Stimulated activated naive CD8-positive, alpha-beta T cell treated with anti-CD3 and anti-CD28 coated beads, Interleukin-15, Interleukin-2, amounts not matched to agents 100 ng/mL and 50 ng/mL, for 24 hours (primary cell): ENCODE data around the gene GPR142.
"Not testable (repeated sequence)": the region's sequence is repeated elsewhere in the genome, so short reads cannot be mapped to it uniquely, and the experiment has no call there.

Experiments
- H3K27ac Mint-ChIP-seq: one replicate; pipeline ENCODE4 v1.8.0; 2021; ENCODE audit warnings: mild to moderate bottlenecking, mixed read lengths
- H3K27me3 Mint-ChIP-seq: one replicate; pipeline ENCODE4 v1.8.0; 2021; ENCODE audit warnings: mixed read lengths
- H3K36me3 Mint-ChIP-seq: one replicate; pipeline ENCODE4 v1.8.0; 2021; ENCODE audit warnings: low read depth, mixed read lengths
- H3K4me1 Mint-ChIP-seq: one replicate; pipeline ENCODE4 v1.8.0; 2021; ENCODE audit warnings: low read depth, mixed read lengths
- H3K4me3 Mint-ChIP-seq: one replicate; pipeline ENCODE4 v1.8.0; 2021; ENCODE audit warnings: mild to moderate bottlenecking, mixed read lengths
- H3K9me3 Mint-ChIP-seq: one replicate; pipeline ENCODE4 v1.8.0; 2021; ENCODE audit warnings: mixed read lengths

Gene GPR142

DNA sequence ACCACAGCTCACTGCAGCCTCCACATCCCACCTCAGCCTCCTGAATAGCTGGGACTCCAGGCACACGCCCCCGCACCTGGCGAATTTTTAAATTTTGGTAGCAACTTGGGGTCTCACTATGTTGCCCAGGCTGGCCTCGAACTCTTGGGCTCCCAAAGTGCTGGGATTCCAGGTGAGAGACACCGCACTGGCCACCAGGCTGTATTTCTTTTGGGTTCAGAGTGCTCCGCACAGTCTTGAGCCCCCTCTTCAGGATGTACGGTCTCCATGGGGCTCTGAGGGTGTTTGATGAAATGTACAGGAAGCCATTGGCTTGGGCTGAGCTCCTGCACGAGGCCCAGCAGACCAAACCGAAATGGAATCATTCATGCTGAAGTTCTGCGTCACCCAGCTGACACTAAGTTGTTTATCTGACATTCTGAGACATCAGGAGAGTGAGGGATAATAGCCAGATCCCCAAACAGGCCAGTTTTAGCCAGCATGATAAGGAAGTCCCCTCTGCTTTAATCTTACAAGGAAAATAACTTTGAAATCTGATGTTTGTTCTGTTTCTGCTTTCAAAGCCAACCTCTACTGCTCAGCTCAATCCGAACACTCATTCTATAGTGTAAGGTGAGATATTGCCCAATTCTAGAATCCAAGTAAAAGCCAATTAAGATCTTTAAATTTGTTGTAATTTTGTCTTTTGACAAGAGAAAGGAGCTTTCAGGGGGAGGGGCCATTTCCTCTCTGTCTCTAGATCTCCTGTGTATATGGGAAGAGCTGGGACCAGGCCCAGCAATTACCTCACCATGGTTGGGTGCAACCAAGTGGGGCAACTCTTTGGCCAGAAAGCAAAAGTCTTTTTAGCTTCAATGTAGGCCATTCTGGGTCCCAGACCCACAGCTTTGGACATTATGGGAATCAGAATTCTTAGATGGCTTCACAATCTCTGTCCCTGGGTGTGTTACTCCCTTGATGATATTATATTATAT, 23.7 kb downstream of the GPR142 start:
- H3K4me1 Mint-ChIP-seq, result no peaks in the 10 kb centered on the region
- H3K27ac Mint-ChIP-seq, result no peak overlapping the region
- H3K36me3 Mint-ChIP-seq, result no peaks in the 10 kb centered on the region
- no peaks in the 10 kb centered on the region for H3K9me3 Mint-ChIP-seq
- no peaks in the 10 kb centered on the region for H3K27me3 Mint-ChIP-seq
- no peak overlapping the region for H3K4me3 Mint-ChIP-seq

DNA sequence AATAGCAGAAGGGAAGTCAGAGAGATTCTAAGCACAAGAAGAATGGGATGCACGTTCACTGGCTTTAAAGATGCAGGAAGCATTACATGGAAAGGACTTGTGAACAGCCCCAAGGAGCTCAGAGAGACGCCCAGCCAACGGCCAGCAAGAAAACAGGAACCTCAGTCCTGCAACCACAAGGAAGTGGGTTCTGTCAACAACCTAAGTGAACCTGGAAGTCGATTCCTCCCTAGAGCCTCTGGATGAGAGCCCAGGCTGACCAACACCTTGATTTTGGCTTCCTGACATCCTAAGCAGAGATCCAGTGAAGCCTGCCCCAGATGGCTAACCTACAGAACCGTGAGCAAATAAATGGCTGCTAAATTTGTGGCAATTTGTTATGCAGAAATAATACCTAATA, 24.5 kb downstream of the GPR142 start:
- no peaks in the 10 kb centered on the region for H3K4me1 Mint-ChIP-seq
- no peak overlapping the region for H3K4me3 Mint-ChIP-seq
- no peaks in the 10 kb centered on the region for H3K27me3 Mint-ChIP-seq
- H3K9me3 Mint-ChIP-seq, result no peaks in the 10 kb centered on the region
- no peaks in the 10 kb centered on the region for H3K36me3 Mint-ChIP-seq
- no peak overlapping the region for H3K27ac Mint-ChIP-seq

DNA sequence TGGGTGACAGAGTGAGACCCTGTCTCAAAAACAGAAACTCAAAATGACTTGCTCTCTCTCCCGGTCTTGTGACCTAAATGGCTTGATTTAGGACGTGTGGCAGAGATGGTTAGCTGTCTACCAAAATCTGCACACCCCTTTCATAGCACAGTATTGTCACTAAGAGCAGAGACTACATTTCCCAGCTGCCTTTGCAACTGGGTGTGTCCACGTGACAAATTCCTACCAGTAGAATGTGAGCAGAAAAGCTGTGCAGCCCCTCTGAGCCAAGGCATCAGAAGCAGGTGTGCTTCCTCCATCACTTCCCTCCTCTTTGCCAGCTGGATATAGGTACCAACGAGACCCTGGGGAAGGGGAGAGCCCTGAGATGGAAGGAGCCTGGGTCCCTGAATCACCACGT, 25.5 kb downstream of the GPR142 start:
- Mint-ChIP-seq H3K36me3 (no peaks in the 10 kb centered on the region), H3K27ac (no peak overlapping the region), H3K27me3 (no peaks in the 10 kb centered on the region), H3K4me1 (no peaks in the 10 kb centered on the region), H3K9me3 (no peaks in the 10 kb centered on the region), H3K4me3 (no peak overlapping the region)

DNA sequence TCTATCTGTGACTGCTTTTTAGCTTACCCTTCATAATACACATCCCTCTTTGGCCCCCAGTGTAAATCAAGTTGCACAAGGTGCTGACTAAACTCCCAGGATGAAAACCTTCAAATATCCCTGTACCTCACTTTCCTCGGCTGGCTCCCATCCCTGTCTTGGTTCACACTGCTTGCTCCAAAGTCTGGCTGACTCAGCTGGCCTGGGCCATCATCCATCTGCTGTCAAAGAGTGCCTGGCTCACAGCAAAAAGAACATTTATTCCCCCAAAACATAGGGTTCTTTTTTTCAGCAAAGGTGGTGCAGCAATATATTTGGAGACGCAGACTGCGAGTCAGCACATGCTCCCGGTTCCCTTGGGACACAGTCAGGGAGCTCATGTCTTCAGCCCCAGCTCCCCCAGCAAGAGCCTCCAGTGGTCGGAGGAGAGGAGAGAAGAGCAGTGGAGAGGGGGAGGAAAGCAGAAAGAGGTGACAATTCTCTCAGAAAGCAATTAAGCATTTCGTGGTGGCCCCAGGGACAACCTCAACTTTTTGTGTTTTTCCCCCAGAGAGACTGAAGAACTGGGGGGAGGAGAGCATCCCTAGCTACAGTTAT, 26.1 kb downstream of the GPR142 start:
- Mint-ChIP-seq H3K36me3 (no peaks in the 10 kb centered on the region), H3K9me3 (no peaks in the 10 kb centered on the region), H3K27ac (peak overlapping the region; percentile 54), H3K27me3 (no peaks in the 10 kb centered on the region), H3K4me3 (no peak overlapping the region), H3K4me1 (no peaks in the 10 kb centered on the region)

DNA sequence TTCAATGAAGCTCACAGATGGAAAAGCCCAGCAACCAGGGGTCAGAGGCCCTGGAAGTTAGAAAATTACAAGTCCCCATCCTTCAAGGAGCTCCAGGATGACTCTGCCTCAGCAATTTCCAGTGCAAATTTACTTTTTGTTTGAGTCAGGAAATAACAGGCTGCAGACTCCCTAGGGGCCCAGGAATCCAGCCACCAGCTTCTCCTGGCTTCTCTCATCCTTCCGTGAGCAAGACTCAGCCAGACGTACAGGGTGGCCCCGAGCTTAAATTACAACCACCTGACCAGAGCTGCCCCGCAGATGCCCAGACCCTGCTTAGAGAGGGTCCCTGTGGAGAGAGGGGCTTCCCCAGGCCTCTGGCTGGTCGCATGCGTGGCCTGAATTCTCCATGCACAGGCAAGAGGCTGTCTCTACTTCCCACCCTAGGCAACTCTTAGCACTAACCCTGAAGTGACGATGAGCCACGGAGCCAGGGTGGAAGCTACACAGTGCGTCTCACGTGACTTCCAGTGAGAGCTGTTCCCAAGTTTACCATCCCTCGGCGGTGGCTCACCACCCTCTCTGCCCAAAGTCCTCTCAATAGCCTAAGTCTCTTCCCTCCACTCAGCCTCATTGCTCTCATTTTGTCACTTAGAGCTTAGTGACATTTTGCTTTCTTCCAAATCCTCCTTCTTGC, 27.1 kb downstream of the GPR142 start:
- Mint-ChIP-seq H3K27ac (no peak overlapping the region), H3K4me1 (no peaks in the 10 kb centered on the region), H3K4me3 (no peak overlapping the region), H3K27me3 (no peaks in the 10 kb centered on the region), H3K9me3 (no peaks in the 10 kb centered on the region), H3K36me3 (no peaks in the 10 kb centered on the region)

DNA sequence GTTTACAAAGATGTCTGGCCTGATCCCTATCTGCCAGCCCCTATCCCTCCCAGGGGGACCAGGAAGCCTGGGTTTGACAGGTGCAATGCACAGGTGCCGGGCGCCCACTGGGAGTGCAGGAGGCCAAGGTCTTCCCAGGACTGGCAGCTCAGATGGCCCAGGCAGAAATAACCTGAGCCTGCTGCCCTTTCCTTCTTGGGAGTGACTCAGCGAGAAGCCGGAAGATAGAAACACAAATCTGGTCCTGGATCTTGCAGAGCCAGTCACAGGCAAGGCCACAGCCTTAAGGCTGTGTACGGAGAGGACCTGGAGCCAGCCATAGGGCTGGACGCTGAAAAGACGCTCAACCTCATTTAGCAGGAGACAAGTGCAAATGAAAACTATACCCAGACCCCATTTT, 27.7 kb downstream of the GPR142 start:
- Mint-ChIP-seq H3K27me3 (no peaks in the 10 kb centered on the region), H3K9me3 (no peaks in the 10 kb centered on the region), H3K4me3 (no peak overlapping the region), H3K4me1 (no peaks in the 10 kb centered on the region), H3K36me3 (no peaks in the 10 kb centered on the region), H3K27ac (no peak overlapping the region)

DNA sequence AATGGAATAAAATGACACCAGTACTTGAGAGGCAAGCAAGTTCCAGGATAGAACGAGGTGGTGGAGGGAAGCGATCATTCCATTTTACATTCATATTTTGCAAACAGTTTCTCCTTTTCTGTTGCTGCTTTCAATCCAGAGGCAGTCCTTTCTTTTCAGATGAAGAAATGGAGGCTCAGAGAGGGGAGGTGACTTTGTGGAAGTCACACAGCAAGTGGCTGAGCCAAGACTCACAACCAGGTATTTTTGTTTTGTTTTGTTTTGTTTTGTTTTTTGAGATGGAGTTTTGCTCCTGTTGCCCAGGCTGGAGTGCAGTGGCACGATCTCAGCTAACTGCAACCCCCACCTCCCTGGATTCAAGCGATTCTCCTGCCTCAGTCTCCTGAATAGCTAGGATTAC, 29.3 kb downstream of the GPR142 start:
- H3K4me3 Mint-ChIP-seq, result no peak overlapping the region
- H3K9me3 Mint-ChIP-seq, result no peaks in the 10 kb centered on the region
- no peaks in the 10 kb centered on the region for H3K36me3 Mint-ChIP-seq
- H3K27ac Mint-ChIP-seq, result no peak overlapping the region
- H3K4me1 Mint-ChIP-seq, result no peaks in the 10 kb centered on the region
- peaks cover 4% of the 10 kb centered on the region for H3K27me3 Mint-ChIP-seq

DNA sequence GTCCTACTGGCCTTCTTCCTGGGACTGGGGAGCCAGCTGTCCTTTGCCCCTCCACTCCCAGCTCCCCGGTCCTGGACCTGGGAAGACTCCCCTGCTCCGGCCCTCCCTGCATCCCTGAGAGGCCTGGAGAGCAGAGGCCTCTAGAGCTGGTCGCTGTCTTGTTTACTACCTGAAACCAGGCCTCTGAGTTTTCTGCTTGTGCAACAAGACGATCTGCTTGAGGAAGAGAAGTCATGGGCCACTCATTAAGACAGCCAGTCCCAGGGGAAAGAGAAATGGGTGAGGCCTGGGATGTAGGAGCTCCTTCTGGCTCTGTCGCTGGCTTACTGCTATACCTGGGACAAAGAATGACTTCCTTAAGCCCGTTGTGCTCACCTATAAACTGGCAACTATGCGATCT, 34.7 kb downstream of the GPR142 start:
- Mint-ChIP-seq H3K27ac (no peak overlapping the region), H3K4me3 (no peak overlapping the region), H3K36me3 (no peaks in the 10 kb centered on the region), H3K9me3 (no peaks in the 10 kb centered on the region), H3K27me3 (peaks cover 4% of the 10 kb centered on the region), H3K4me1 (no peaks in the 10 kb centered on the region)

DNA sequence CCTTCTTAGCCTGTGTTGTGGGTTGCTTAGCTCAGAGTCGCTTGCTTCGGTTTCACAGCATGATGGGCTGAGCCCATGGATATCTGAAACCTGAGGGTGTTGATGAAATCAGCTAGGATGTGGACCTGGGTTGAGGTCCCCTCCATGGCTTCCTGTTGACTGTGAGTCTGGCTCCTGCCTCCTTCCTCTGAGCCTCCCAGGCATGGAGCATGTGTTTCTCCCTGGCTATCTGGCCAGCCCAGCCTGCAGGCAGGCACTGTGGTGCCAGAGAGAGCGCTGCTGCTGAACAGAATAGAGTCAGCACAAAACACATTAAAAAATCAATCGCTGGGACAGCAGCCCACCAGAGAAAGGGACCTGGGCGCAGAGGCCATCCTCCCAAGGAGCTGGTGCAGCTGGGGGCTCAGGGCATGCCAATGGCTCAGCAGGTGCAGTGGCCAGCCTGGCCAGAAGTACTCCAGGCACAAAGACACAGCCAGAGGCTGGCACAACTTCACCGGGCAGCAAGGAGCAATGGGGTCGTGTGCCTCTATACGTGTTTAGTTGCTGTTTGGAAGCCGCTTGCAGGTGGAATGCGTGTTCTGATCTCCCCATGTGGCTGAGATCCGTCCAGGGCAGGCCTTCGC, 36.3 kb downstream of the GPR142 start:
- H3K9me3 Mint-ChIP-seq, result no peaks in the 10 kb centered on the region
- H3K27ac Mint-ChIP-seq, result no peak overlapping the region
- no peak overlapping the region for H3K4me3 Mint-ChIP-seq
- no peaks in the 10 kb centered on the region for H3K36me3 Mint-ChIP-seq
- no peaks in the 10 kb centered on the region for H3K4me1 Mint-ChIP-seq
- peaks cover 4% of the 10 kb centered on the region for H3K27me3 Mint-ChIP-seq

DNA sequence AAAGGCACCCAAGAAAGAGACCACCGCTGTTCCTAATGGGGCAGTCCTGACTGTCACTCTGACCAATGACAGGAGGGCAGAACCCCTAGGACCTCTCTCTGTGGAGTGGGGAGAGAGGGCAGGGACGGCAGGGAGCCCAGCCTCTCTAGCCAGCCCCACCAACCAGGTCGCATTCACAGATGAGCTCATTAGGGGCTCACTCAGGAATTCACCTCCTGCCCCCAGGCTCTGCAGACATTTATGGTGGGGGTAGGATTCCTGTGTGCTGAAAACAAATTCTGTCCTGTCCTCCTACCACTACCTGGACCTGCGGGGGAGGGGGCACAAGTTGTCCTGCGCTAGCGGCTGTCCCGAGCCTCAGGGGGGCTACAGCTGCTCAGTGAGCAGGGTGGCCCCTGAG, 36.9 kb downstream of the GPR142 start:
- Mint-ChIP-seq H3K4me1 (no peaks in the 10 kb centered on the region), H3K9me3 (no peaks in the 10 kb centered on the region), H3K36me3 (no peaks in the 10 kb centered on the region), H3K4me3 (no peak overlapping the region), H3K27ac (no peak overlapping the region), H3K27me3 (peaks cover 4% of the 10 kb centered on the region)

DNA sequence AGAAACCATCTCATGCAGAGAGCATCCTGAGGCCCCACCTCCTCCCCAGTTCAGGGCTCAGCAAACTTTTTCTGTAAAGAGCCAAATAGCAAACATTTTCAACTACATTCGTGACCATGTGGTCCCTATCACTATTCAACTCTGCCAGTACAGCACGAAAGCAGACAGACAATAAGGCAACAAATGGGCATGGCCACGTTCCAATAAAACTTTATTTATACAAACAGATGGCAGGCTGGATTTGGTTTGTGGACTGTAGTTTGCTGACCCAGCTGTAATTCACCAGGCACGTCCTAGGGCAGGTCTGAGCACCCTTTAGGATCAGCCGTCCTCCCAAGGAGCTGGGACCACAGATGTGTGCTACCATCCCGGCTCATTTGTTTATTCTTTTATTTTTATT, 37.5 kb downstream of the GPR142 start:
- H3K9me3 Mint-ChIP-seq, result no peaks in the 10 kb centered on the region
- no peak overlapping the region for H3K27ac Mint-ChIP-seq
- no peak overlapping the region for H3K4me3 Mint-ChIP-seq
- peaks cover 4% of the 10 kb centered on the region for H3K27me3 Mint-ChIP-seq
- no peaks in the 10 kb centered on the region for H3K36me3 Mint-ChIP-seq
- H3K4me1 Mint-ChIP-seq, result no peaks in the 10 kb centered on the region

DNA sequence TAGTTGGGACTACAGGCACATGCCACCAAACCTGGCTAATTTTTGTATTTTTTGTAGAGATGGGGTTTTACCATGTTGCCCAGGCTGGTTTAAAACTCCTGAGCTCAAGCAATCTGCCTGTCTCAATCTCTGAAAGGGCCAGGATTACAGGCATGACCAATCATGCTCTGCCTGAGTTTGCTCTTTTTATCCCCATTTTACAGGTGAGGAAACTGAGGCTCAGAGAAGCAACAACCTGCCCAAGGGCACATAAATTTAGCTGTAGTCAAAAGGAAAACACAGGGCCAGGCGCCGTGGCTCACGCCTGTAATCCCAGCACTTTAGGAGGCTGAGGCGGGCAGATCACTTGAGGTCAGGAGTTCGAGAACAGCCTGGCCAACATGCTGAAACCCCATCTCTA, 38.0 kb downstream of the GPR142 start:
- H3K4me3 Mint-ChIP-seq, H3K36me3 Mint-ChIP-seq, H3K9me3 Mint-ChIP-seq, H3K27ac Mint-ChIP-seq, H3K4me1 Mint-ChIP-seq, H3K27me3 Mint-ChIP-seq: not testable (repeated sequence)

DNA sequence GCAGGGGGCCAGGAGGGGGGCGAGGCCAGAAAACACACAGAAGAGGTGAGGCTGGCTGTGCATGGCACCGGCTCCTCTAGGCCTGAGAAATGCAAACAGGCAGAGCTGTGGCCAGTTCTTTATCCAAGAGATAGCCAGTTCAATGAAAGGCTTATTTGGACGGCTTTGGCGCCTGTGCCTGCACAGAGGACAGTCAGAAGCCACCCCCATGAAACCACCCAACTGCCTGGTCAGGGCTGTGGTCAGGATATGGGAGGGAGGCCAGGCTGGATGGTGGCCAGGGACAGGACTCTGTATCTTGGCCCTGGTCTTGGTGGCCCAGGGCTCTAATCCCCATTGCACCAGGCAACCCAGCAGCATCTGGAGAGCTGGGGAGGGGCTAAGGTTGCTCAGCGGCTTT, 40.1 kb downstream of the GPR142 start:
- Mint-ChIP-seq H3K4me3 (no peak overlapping the region), H3K27me3 (peaks cover 8% of the 10 kb centered on the region), H3K4me1 (no peaks in the 10 kb centered on the region), H3K9me3 (no peaks in the 10 kb centered on the region), H3K27ac (no peak overlapping the region), H3K36me3 (no peaks in the 10 kb centered on the region)

DNA sequence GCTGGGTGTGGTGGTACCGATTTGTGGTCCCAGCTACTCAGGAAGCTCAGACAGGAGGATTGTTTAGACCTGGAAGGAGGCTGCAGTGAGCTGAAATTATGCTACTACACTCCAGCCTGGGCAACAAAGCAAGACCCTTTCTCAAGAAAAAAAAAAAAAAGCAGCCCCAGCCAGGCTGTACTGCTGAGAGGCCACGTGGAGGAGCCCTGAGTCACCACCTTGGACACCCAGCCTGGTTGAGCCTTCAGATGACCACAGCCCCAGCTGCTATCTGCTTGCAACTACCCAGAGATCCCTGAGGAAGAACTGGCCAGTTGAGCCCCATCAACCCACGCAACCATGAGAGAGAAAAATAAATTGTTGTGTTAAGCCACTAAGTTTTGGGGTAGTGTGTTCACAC, 41.0 kb downstream of the GPR142 start:
- H3K27me3 Mint-ChIP-seq, result peaks cover 9% of the 10 kb centered on the region
- no peak overlapping the region for H3K4me3 Mint-ChIP-seq
- H3K27ac Mint-ChIP-seq, result no peak overlapping the region
- no peaks in the 10 kb centered on the region for H3K36me3 Mint-ChIP-seq
- H3K9me3 Mint-ChIP-seq, result no peaks in the 10 kb centered on the region
- no peaks in the 10 kb centered on the region for H3K4me1 Mint-ChIP-seq

DNA sequence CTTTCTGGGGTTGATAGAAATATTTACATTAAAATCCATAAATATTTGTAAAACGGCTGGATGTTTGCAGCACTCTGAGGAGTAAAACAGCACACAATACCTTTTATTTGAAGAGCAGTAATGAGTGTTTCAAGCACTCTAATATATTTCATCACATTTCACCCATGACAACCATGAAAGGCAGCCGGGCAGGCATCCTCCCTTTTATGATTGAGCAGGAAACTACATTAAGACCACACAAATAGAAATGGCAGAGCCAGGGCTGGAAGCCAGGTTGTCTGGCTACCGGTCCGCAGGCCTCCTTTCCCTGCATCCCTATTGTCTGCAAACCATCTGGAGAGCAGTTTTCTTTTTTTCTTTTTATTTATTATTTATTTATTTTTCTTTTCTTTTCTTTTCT, 41.5 kb downstream of the GPR142 start:
- no peak overlapping the region for H3K4me3 Mint-ChIP-seq
- no peaks in the 10 kb centered on the region for H3K4me1 Mint-ChIP-seq
- no peak overlapping the region for H3K27ac Mint-ChIP-seq
- no peaks in the 10 kb centered on the region for H3K9me3 Mint-ChIP-seq
- peaks cover 9% of the 10 kb centered on the region for H3K27me3 Mint-ChIP-seq
- no peaks in the 10 kb centered on the region for H3K36me3 Mint-ChIP-seq
